SKM-1 (cell line): ENCODE results near the gene MCTP1.

ENCODE experiments used
- DNase-seq: peaks from one replicate; lab custom pipeline; 2025; ENCODE audit not compliant: unreplicated experiment; lab: John Stamatoyannopoulos, UW

The MCTP1 gene

DNA sequence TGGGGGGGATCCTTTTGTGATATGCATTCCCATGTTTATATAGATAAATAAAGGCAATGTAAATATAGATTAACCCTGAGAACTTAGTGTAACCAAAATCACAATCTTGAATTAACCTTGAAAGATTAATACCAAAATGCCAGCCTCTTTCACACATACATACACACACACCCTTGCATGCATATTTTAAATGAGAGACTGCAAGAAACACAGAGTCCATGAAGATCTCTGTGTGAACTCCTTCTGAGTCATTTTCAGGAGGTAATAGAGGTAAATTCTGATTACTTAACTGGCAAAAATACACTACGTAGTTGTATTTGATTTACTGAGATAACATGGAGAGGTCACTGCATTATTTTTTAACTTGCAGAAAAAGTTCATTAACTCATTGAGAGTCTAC lies 548.4 kb downstream of the MCTP1 start:
- no peak for DNase-seq

DNA sequence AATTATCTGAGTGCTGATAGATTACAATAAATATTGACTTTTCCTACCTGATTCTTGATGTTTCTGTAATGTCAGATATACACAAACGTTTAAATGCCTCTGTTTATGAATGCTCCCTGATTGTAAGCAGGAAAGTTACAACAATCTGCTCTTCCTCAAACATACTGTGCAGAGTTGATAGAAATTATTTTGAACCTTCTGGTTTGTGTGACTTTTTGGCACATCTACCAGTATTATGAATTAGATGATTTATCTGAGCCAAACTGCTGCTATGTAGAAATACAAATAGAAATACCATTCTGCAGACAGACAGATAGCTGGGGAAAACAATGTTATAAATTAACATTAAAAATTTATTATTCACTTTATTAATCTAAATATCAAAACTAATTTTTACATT lies 553.4 kb downstream of the MCTP1 start:
- DNase-seq, result no peak

DNA sequence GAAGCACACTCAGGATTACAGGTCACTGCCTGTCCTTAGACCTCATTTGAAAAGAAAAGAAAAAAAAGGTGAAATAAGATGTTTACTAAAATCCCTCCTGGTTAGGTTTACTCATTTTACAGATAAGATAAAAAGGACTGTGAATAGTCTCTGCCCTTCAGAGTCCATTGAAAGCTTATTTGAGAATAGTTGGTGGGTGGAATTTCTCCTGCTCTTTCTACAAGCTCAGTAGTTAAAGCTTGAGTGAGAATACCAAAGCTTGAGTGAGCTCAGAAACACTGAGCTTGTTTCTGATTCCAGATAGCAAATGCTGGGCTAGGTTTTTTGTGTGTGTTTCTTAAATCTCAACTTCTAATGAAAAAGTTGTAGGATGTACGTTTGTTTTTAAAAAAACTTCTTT lies 559.8 kb downstream of the MCTP1 start:
- DNase-seq, result no peak

DNA sequence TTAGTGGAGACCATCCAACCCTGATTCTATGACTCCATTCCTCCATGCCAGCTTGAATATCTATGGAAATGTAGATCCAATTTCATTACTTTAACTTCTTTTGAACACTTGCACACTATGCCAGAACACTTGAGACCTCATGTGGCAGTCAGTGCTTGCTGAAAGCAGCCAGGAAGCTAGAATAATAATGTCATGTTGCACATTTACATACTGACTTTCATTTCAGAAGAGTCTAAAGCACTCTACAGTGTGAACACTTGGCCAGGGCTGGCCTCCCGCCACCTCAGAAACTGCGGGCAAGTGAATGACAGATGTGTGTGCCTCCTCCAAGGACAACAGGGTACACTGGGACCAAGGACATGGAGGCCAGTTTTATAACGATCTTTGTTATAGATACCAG lies 569.1 kb downstream of the MCTP1 start:
- no peak for DNase-seq

DNA sequence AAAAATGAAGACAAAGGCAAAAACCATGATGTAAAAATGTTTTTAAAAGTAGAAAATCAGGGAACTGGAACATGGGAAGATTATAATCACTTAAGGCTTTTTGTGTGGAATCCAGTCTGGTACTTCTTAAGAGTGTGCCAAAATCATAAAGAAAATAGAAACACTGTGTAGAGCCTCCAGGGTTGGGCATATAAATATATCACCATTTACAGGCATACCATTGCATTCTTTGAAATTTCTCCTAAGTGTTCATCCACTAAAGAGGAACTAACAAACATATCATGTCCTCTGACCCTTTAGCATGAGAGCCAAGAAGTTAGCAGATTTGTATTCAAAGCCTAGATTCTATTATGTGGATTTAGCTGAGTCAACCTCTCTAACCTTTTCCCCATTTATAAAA lies 573.1 kb downstream of the MCTP1 start:
- DNase-seq, result no peak

DNA sequence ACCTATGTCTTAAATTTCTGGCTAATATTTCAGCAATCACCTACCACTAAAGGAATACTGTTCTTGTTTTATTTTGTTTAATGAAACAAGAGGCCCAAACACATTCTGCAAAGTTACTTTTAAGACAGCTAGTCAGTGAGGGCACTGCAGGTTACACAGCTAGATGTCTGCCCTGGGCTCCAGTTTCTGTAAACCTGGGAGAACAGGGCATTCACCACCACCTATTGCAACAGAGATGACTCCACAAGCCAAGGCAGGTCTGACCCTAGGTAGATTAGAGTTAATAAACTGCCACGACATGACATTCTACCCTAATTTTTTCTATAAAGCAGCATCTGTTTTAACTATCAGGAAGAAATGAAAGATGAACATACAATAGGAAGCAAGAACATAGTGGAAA lies 575.6 kb downstream of the MCTP1 start:
- DNase-seq, result no peak

DNA sequence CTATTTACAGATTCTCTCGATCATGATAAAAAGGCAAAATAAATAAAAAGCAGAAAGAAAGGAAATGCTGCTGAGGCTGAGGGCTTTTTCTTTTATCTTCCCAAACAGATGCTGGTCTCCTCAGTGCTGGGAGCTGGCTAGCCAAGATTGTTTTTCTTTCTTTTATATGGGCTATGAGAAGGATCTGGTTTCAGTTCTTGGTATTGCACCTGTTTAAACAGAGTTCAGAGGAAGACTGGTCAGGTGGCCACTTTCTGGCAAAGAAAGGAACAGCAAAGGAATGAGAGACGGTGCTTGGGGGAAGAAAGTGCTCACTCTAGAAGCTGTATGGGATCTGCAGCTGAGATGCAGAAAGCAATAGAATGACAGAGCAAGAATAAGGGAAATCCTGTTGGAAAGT lies 577.5 kb downstream of the MCTP1 start:
- no peak for DNase-seq

DNA sequence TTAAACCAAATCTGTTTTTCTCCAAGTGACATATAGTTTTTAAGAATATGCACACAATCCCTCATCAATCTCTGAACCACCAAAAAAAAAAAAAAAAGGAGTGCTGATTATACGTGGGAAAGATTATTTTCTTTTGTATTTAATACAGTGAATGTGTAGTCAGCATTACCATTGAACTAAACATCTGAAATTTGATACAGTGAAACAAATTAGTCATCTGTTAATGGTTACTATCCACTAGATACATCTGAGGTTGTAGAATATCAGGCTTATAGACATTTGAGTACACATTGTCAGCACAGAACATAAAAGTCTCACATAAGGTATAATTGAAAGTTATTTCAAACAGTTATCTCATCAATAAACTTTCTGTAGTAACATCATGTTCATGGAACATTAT lies 579.5 kb downstream of the MCTP1 start:
- no peak for DNase-seq

DNA sequence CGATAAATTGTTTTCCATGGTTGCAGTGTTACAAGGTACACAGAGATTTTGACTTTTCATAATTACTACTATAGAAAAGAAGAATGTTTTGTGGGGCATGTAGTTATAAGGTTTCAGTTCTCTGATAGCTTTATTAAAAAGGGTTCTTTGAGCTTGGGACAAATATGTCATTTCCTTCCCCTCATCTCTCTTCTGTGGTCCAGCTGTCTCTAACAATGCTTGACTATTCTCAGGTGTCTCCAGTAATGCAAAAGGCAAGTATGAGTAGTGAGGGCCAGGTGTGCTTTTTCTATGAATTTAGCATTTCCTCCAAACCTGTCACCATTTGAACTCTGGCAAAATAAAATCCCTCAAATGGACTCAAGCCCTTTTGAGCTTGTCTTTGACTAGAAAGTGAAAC lies 582.2 kb downstream of the MCTP1 start:
- DNase-seq, result no peak

DNA sequence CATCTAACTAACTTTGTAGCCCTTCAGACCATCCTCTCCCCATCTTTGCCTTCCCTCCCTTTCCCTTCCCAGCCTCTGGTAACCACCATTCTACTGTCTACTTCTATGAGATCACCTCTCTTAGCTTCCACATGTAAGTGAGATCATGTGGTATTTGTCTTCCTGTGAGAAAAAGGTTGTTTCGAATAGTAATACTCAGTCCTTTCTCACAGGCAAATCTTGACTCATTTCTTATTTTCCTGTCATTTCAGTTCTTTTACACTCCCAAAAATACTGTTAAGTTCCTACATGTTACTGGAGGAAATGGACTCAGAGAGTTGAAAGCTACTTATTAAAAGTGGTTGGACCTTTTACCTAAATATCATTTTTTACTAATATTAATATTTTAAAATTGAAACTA lies 584.3 kb downstream of the MCTP1 start:
- DNase-seq, result no peak

DNA sequence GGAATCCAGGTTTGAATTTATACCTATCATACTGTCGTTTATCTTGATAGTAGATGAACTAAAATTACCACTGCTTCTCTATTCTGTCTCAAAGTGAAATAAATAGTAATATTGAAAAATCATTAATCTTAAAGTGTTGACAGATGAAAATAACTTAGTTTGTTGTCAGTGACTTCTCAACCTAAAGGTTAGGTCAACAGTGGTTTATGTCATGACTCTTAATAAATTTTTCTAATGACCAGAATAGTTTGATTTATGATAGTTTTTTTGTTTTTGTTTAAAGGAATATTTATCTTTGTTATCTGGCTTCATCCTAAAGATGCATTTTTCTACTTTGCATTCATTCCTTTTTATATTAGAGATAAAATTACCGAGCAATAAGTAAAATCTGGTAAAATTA lies 585.3 kb downstream of the MCTP1 start:
- no peak for DNase-seq

DNA sequence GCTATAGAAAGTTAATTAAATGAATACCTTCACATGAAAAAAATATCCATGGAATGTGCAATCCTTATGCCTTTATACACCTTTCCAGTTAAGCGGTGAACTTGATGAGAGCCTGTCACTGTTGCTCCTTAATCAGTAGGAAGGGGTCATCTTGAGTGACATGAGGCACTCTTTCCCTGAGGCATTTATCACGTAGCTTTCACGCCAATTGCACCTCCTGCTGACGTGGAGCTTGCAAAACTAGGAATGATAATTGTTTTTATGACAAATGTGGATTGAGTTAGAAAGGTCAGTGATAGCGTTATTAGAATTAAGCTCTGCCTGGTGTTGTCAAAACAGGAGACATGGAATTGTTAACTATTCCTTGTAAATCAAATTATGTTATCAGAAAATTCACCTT lies 586.7 kb downstream of the MCTP1 start:
- no peak for DNase-seq

DNA sequence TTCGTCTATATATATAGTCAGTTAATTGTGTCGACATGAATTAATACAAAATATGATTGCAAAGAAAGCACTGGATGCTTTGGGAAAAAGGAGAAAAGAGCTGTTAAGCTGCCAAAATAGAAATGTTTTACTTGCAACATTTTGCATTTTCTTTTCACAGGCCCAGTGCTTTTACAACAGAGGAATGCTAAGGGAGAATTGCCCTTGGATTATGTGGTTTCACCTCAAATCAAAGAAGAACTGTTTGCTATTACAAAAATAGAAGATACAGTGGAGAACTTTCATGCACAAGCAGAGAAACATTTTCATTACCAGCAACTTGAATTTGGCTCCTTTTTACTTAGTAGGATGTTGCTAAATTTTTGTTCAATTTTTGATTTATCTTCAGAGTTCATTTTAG lies 590.2 kb downstream of the MCTP1 start:
- DNase-seq, result no peak

DNA sequence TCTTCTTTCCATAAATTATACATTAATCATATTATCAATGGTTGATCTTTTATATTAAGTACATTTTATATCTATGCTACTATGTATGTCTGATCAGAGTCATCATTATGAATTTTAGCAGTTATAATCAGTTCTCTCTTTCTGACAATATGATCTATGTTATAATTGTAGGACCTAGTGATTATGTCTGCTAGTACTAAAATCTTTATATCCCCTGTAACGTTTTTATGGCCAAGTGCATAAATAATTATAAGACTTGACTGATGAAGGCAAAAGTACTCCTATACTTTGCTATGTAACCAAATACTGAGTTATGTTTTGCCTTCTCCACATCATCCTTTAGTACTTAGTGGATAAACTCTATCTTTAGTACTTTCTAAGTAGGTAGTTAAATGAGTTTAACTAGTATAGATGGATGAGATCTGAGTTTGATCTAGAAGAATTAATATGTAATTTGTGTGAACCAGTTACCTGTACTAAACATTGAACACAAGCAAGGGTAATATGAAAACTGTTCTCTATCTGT lies 591.0 kb downstream of the MCTP1 start:
- no peak for DNase-seq

DNA sequence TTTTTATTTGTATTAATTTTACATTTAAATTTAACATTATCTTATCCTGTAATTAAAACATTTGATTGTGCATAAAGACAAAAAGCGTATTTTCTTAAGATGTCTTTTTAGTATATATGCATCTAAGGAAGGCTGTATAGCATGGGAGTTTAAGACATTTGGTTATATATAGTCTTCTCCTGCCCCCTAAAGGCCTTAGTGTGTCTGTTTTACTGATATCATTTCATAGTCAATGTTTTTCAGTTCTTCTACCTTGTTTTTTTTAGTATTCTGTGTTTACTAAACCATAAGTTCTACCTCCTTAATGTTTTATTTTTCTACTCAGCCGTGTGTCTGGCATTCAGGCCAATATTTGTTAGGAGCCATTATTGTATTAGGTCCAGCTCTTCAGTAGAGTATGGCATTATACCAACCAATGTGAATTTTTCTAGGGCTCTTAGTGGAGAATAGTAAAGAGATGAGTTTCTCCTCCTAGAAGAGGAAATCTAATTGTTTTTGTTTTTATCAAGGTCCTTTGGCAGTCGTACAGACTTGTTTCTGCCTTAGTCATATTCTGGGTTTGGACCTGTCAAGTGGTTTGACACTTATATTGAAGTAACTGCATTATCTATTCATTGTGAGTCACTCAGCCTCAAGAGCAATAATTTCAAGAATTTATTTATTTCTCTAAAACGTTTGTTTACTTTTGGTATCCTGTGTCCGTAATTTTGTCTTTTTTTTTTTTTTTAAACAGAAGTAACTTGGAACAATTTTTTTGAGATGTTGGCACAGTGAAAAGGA lies 591.7 kb downstream of the MCTP1 start:
- no peak for DNase-seq

DNA sequence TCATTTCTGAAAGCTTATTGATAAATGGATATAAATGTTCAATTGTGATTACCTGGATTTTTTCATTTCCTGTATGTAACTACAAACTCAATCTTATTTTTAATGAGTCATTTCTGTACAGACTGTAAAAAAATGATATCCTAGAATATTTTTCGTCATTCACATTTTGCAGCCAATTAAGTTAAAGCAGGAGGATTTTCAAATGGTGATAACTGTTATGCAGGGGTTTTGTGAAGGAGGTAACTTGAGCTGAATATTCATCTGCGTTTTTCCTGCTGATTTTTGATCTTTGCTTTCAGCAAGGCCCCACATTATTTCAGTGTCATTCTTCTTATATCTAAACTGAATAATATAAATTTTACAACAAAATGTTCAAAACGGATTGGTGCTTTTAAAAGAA lies 592.3 kb downstream of the MCTP1 start:
- no peak for DNase-seq

DNA sequence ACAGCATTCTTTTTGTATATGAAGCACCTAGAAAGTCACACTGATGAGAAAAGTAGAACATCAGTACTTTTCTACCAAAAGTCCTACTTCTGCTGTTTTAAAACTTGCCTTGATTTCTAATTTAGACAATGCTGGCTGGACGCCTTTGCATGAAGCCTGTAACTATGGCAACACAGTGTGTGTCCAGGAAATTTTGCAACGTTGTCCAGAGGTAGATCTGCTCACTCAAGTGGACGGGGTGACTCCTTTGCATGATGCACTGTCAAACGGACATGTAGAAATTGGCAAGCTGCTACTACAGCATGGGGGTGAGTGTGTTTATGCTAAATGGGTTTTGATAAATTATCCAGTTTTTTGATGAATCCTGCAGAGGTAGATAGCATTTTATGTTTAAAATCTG lies 592.9 kb downstream of the MCTP1 start:
- peak; percentile 30 for DNase-seq

DNA sequence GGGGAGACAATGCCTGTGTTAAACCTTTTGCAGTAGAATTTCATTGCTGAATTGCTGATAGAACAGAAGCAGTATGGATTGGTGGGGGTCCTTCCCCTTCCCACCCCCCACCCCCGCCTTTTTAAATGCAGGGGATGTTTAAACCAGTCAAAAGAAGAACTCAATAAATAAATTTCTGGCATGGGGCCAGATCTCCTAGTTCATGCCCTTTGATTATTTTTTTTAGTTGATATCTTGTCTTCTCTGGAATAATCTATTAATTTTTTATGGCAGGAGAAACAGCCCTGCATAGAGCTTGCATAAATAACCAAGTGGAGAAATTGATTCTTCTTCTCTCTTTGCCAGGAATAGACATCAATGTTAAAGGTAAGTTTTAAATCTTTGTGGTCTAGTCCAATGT lies 593.6 kb downstream of the MCTP1 start:
- no peak for DNase-seq

DNA sequence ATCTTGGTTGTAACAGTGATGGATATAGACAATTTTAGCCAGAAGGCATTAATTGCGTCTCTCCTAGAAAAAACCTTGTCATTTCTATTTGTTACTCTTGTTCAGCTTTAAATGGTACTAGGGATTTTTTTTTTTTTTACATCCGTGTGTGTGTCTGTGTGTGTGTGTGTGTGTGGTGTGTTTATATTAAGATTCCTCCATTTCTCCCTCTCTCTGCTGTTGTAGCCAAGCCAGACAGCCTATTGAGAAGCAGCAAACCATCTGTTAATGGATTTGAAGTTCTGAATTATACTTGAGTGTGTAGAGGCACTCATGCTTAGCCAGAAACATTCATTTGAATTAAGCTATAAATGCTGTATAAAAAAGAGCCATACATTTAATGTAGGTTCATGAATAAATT lies 594.1 kb downstream of the MCTP1 start:
- no peak for DNase-seq

DNA sequence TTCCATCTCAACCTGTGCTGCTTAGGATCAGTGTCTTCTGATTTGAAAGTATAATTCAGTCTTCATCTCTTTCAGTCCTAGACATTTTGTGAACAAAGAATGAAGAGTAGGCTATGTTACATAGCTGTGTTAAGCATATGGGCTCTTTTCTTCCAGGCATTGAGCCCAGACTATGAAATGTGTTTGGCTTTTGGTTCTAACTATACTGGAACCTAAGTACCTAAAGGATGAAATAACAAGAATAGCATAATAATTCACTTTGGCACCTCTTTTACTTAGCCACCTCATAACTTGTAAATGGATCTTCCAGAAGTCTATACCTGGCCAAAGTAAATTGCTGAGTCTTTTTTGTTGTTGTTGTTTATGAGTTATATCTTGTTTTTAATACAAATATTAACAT lies 595.0 kb downstream of the MCTP1 start:
- no peak for DNase-seq

DNA sequence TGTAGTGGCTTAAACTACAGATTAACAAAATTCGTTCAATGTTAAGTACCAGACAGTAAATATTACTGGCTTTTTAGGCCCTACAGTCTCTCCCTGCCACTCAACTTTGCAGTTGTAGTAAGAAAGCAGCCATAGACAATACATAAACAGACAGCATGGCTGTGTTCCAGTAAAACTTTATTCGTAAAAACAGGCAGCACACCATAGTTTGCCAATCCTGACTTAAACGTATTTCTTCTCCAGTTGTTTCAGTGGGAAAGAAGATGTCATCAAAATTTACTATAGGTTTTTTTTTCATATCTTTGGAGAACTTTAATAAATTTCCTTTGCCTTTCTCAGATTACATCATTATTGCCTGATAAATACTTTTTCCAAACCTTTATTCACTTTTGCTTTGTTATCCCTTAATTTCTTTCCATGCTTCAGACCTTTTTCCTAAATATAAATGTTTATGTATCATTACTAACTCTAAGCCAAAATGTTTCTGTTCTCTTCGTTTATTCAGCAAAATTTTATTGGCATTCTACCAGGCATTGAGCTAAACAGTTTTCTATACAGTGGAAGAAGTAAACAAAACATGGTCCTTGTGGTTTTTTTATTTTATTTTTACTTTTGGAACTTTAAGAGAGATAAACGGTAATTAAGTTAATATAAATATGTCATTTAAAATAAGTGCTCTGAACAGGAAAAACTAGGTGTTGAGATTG lies 601.9 kb downstream of the MCTP1 start:
- DNase-seq, result no peak

DNA sequence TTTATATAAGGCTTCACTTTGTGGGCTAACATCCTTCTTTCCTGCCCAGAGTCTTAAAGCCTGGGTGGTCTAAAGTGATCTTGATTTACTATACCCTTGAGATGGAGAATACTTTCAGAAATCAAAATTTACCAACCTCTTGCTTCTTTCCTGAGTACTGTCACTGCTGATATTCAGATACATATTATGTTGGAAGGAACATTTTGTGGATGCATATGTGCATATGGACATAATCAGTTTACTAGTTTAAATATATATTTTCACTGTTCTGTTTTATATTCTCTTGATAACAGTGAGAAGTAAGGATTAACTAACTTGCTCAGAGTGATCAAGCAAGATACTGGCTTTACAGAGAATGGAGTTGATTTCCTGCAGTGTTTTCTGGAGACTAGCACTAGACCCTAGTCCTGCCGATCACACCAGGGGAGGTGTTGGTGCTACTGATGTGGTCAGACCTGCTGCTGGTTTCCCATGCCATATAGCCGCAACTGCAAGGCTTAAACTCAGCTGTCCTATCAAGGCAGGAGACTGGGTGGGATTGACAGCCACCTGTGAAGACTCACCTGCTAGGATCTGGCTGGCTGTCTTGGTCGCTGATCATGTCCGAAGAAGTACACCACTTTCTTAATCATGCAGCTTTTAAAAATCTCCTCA lies 608.8 kb downstream of the MCTP1 start:
- no peak for DNase-seq
